ENCODE measurements around the gene RXRG. TPM values are rescaled to one million over a fixed set of nuclear protein-coding genes. Genes with fewer than 3 reads are reported as not detected.

The RXRG gene
- total and polyA plus RNA-seq, 2 donors (not counting 3 experiments of a cell fraction or from before 2014, with no cell fraction given) = not detected

GRCh38 chr1:165356876-165357275 is 88.0 kb downstream of the RXRG start:
- no TSS peak for BruUV-seq (replicated peaks)
- DNase-seq (ENCODE audit: low read depth, low spot score) (no peak), FAIRE-seq (no peak)
- CTCF ChIA-PET = interaction anchor here (1.0 to 3.0 kb wide), 2 partner anchors 11 to 237 kb away, joined by 4 to 17 read pairs; no protein-coding TSS in a partner anchor
- intact Hi-C loops (cut with micrococcal nuclease) (no loop called here), dilution Hi-C loops (cut with MboI; ENCODE audit: extremely low pct_ligation_motif_present, low sequenced_read_pairs) (no loop called here)
- Histone ChIP-seq H3K9me1 (replicated peaks; ENCODE audit: control insufficient read depth, extremely low read depth, insufficient read depth, low read length) (no peaks in the 10 kb centered on the region), H3K9ac (replicated peaks; ENCODE audit: extremely low read depth, insufficient read depth, low read length) (no peak overlapping the region), H3K27me3 (ENCODE audit: control insufficient read depth in 2 of 2, insufficient read depth in 2 of 2, low read length in 2 of 2) (peaks cover 67 to 75% of the 10 kb centered on the region in 2 experiments), H3K4me2 (ENCODE audit: insufficient read depth, low read length) (no peak overlapping the region), H3K36me3 (ENCODE audit: control insufficient read depth in 2 of 2, extremely low read depth in 1 of 2, insufficient read depth in 2 of 2, low read length in 2 of 2) (no peaks in the 10 kb centered on the region), H2AFZ (ENCODE audit: low read depth, low read length) (no peak overlapping the region), H3K4me1 (ENCODE audit: control insufficient read depth, extremely low read depth, insufficient read depth, low read length) (no peaks in the 10 kb centered on the region), H3K9me3 (replicated peaks; ENCODE audit: control insufficient read depth, insufficient read depth, low read length) (no peaks in the 10 kb centered on the region), H3K4me3 (replicated peaks in 1 of 3; ENCODE audit: insufficient read depth in 1 of 3, low read depth in 1 of 3, low read length in 3 of 3) (no peak overlapping the region), H4K20me1 (replicated peaks; ENCODE audit: control insufficient read depth, extremely low read depth, insufficient read depth, low read length) (no peaks in the 10 kb centered on the region), H3K79me2 (ENCODE audit: control insufficient read depth, insufficient read depth, low read length) (no peaks in the 10 kb centered on the region), H3K27ac (ENCODE audit: insufficient read depth, low read depth, low read length) (no peak overlapping the region)
- POLR2A ChIA-PET = no interaction called here
- TF ChIP-seq EZH2 (IDR thresholded peaks at IDR 0.05; ENCODE audit: borderline replicate concordance, low read depth, low read length, severe bottlenecking) (no peak), JUN (IDR thresholded peaks at IDR 0.05; ENCODE audit: borderline replicate concordance, insufficient read depth, insufficient read length, low read depth) (no peak), FOS (IDR thresholded peaks at IDR 0.05; ENCODE audit: borderline replicate concordance, insufficient read depth, low read length) (no peak), MYC (IDR thresholded peaks at IDR 0.05; ENCODE audit: low read depth, low read length) (no peak)

DNA sequence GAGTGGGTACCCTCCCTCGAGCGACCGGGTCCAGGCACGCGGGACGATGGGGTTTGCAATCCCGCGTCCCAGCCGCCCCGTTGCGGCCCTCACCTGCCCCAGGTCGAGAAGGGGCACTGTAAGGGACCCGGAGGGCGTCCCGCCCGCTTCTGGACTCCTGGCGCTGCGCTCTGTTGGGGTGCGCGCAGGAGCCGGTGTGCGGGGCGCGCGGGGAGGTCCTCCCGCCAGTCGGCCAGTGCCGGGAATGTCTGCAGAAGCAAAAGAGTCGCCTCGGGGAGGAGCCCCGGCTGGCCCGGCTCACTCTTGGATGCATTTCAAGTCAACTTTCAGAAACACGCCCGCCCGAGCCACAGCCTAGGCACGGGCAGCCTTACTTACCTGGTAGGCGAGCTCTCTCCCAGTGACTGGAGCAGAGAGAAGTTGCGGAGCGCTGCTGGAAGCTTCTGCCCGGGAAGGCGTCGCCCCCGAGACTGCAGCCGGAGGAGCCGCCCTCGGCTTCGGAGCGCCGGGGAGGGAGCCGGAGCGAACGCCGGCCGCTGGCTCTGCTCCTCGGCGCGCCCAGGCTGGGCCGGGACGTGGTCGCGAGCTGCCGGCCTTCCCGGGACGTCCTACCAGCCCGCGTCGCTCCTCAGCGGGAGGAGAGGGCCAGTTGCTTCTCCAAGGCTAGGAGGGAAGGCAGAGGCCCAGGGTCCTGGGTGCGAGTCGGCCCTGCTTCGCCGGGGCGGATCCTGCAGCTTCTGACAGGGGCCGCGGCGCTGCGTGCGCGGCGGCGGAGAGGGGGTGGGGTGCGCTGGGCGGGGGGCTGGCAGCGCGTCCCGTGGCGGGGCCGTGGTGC is 88.7 kb downstream of the RXRG start, which contains the start of gene LMX1A:
TSS of gene LMX1A (minus strand) at position 739 of the 835 bp plus-strand sequence. CDS start 1,156 bp downstream, outside the sequence.
- Histone ChIP-seq H3K4me2 (ENCODE audit: insufficient read depth, low read length) (no peak within 1 kb of the TSS), H4K20me1 (replicated peaks; ENCODE audit: control insufficient read depth, extremely low read depth, insufficient read depth, low read length) (no peaks in the 10 kb centered on the region), H3K27me3 (ENCODE audit: control insufficient read depth in 2 of 2, insufficient read depth in 2 of 2, low read length in 2 of 2) (peaks cover 73 to 81% of the 10 kb centered on the region in 2 experiments), H3K4me3 (replicated peaks in 1 of 3; ENCODE audit: insufficient read depth in 1 of 3, low read depth in 1 of 3, low read length in 3 of 3) (no peak within 1 kb of the TSS), H3K9me3 (replicated peaks; ENCODE audit: control insufficient read depth, insufficient read depth, low read length) (no peaks in the 10 kb centered on the region), H3K27ac (ENCODE audit: insufficient read depth, low read depth, low read length) (no peak within 1 kb of the TSS), H3K36me3 (ENCODE audit: control insufficient read depth in 2 of 2, extremely low read depth in 1 of 2, insufficient read depth in 2 of 2, low read length in 2 of 2) (no peaks in the 10 kb centered on the region), H3K4me1 (ENCODE audit: control insufficient read depth, extremely low read depth, insufficient read depth, low read length) (no peaks in the 10 kb centered on the region), H3K9me1 (replicated peaks; ENCODE audit: control insufficient read depth, extremely low read depth, insufficient read depth, low read length) (no peaks in the 10 kb centered on the region), H3K9ac (replicated peaks; ENCODE audit: extremely low read depth, insufficient read depth, low read length) (no peak within 1 kb of the TSS), H2AFZ (ENCODE audit: low read depth, low read length) (no peak within 1 kb of the TSS), H3K79me2 (ENCODE audit: control insufficient read depth, insufficient read depth, low read length) (no peaks in the 10 kb centered on the region)
- CTCF ChIA-PET = interaction anchor here (1.0 to 3.0 kb wide), 2 partner anchors 12 to 238 kb away, joined by 4 to 17 read pairs; no protein-coding TSS in a partner anchor
- FAIRE-seq = no peak
- TF ChIP-seq MYC (IDR thresholded peaks at IDR 0.05; ENCODE audit: low read depth, low read length) (no peak), FOS (IDR thresholded peaks at IDR 0.05; ENCODE audit: borderline replicate concordance, insufficient read depth, low read length) (no peak), EZH2 (IDR thresholded peaks at IDR 0.05; ENCODE audit: borderline replicate concordance, low read depth, low read length, severe bottlenecking) (no peak), POLR2AphosphoS5 (IDR thresholded peaks at IDR 0.05; ENCODE audit: insufficient read depth, low read depth, low read length) (no peak), JUN (IDR thresholded peaks at IDR 0.05; ENCODE audit: borderline replicate concordance, insufficient read depth, insufficient read length, low read depth) (no peak), CTCF (IDR thresholded peaks at IDR 0.05; ENCODE audit: extremely low read depth in 1 of 2, insufficient read depth in 1 of 2, low read depth in 1 of 2, low read length in 2 of 2) (no peak), POLR2A (IDR thresholded peaks at IDR 0.05; ENCODE audit: low read depth, low read length) (no peak)
- intact Hi-C loops (cut with micrococcal nuclease) (no loop called here), dilution Hi-C loops (cut with MboI; ENCODE audit: extremely low pct_ligation_motif_present, low sequenced_read_pairs) (no loop called here)
- POLR2A ChIA-PET = no interaction called here
- no TSS peak for BruUV-seq (replicated peaks)
- DNase-seq (ENCODE audit: low read depth, low spot score) = no peak

Measured in endothelial cell of umbilical vein (primary cell).